ENCODE results near the gene PPP6R3.

Gene PPP6R3

GRCh38 chr11:68591719-68592118, 131.2 kb downstream of the PPP6R3 start:
- TF ChIP-seq CTCF (IDR thresholded peaks at IDR 0.05; ENCODE audit: borderline replicate concordance, extremely low read depth, low read length, poor library complexity, severe bottlenecking), result no peak
- no peak for TF ChIP-seq EZH2 (IDR thresholded peaks at IDR 0.05; ENCODE audit: borderline replicate concordance, low read depth, low read length, severe bottlenecking)
- H3K9me3 ChIP-seq (ENCODE audit: insufficient read depth, low read length, severe bottlenecking), result no peaks in the 10 kb centered on the region
- no peak overlapping the region for H3K27ac ChIP-seq (ENCODE audit: low read length)
- H4K20me1 ChIP-seq (ENCODE audit: insufficient read depth, low read length), result no peaks in the 10 kb centered on the region; the same call in 1 of the 2 replicates
- no peak overlapping the region for H2AFZ ChIP-seq (ENCODE audit: low read depth, low read length)
- H3K4me2 ChIP-seq (ENCODE audit: insufficient read depth, low read length), result no peak overlapping the region
- H3K79me2 ChIP-seq (ENCODE audit: insufficient read depth, low read length), result no peaks in the 10 kb centered on the region; the same call in 1 of the 2 replicates
- no peak overlapping the region for H3K4me3 ChIP-seq (ENCODE audit: low read depth in 1 of 2, low read length in 2 of 2)
- no peaks in the 10 kb centered on the region for H3K27me3 ChIP-seq (ENCODE audit: insufficient read depth, low read length, poor library complexity)
- ATAC-seq (ENCODE audit: insufficient read depth, low read depth) (no peak), DNase-seq (no peak)
- peaks cover 96% of the 10 kb centered on the region for H3K36me3 ChIP-seq (ENCODE audit: insufficient read depth, low read length)
- H3K4me1 ChIP-seq (ENCODE audit: insufficient read depth, low read length), result no peaks in the 10 kb centered on the region
- H3K9ac ChIP-seq (ENCODE audit: low read depth, low read length), result no peak overlapping the region

GRCh38 chr11:68593441-68593840, 132.9 kb downstream of the PPP6R3 start:
- TF ChIP-seq CTCF (IDR thresholded peaks at IDR 0.05; ENCODE audit: borderline replicate concordance, extremely low read depth, low read length, poor library complexity, severe bottlenecking) (no peak), EZH2 (IDR thresholded peaks at IDR 0.05; ENCODE audit: borderline replicate concordance, low read depth, low read length, severe bottlenecking) (no peak)
- no peaks in the 10 kb centered on the region for H3K9me3 ChIP-seq (ENCODE audit: insufficient read depth, low read length, severe bottlenecking)
- no peaks in the 10 kb centered on the region for H3K27me3 ChIP-seq (ENCODE audit: insufficient read depth, low read length, poor library complexity)
- no peak overlapping the region for H3K9ac ChIP-seq (ENCODE audit: low read depth, low read length)
- peaks cover 96% of the 10 kb centered on the region for H3K36me3 ChIP-seq (ENCODE audit: insufficient read depth, low read length)
- H3K27ac ChIP-seq (ENCODE audit: low read length), result no peak overlapping the region
- ATAC-seq (ENCODE audit: insufficient read depth, low read depth) (no peak), DNase-seq (no peak)
- no peaks in the 10 kb centered on the region; the same call in 1 of the 2 replicates for H3K79me2 ChIP-seq (ENCODE audit: insufficient read depth, low read length)
- no peak overlapping the region for H2AFZ ChIP-seq (ENCODE audit: low read depth, low read length)
- H3K4me3 ChIP-seq (ENCODE audit: low read depth in 1 of 2, low read length in 2 of 2), result no peak overlapping the region
- H3K4me1 ChIP-seq (ENCODE audit: insufficient read depth, low read length), result no peaks in the 10 kb centered on the region
- peaks cover 7% of the 10 kb centered on the region for H4K20me1 ChIP-seq (ENCODE audit: insufficient read depth, low read length)
- no peak overlapping the region for H3K4me2 ChIP-seq (ENCODE audit: insufficient read depth, low read length)

GRCh38 chr11:68594123-68594522, 133.6 kb downstream of the PPP6R3 start:
- no peak overlapping the region for H2AFZ ChIP-seq (ENCODE audit: low read depth, low read length)
- no peak for DNase-seq
- H3K9ac ChIP-seq (ENCODE audit: low read depth, low read length), result no peak overlapping the region
- no peaks in the 10 kb centered on the region for H3K27me3 ChIP-seq (ENCODE audit: insufficient read depth, low read length, poor library complexity)
- TF ChIP-seq CTCF (IDR thresholded peaks at IDR 0.05; ENCODE audit: borderline replicate concordance, extremely low read depth, low read length, poor library complexity, severe bottlenecking) (no peak), EZH2 (IDR thresholded peaks at IDR 0.05; ENCODE audit: borderline replicate concordance, low read depth, low read length, severe bottlenecking) (no peak)
- no peaks in the 10 kb centered on the region for H3K9me3 ChIP-seq (ENCODE audit: insufficient read depth, low read length, severe bottlenecking)
- no peaks in the 10 kb centered on the region; the same call in 1 of the 2 replicates for H3K79me2 ChIP-seq (ENCODE audit: insufficient read depth, low read length)
- H3K27ac ChIP-seq (ENCODE audit: low read length), result no peak overlapping the region
- no peak for ATAC-seq (ENCODE audit: insufficient read depth, low read depth)
- H3K36me3 ChIP-seq (ENCODE audit: insufficient read depth, low read length), result peaks cover 97% of the 10 kb centered on the region
- H3K4me3 ChIP-seq (ENCODE audit: low read depth in 1 of 2, low read length in 2 of 2), result no peak overlapping the region
- H3K4me1 ChIP-seq (ENCODE audit: insufficient read depth, low read length), result no peaks in the 10 kb centered on the region
- H3K4me2 ChIP-seq (ENCODE audit: insufficient read depth, low read length), result no peak overlapping the region
- peaks cover 7% of the 10 kb centered on the region for H4K20me1 ChIP-seq (ENCODE audit: insufficient read depth, low read length)

GRCh38 chr11:68596231-68596630, 135.7 kb downstream of the PPP6R3 start:
- Histone ChIP-seq H2AFZ (ENCODE audit: low read depth, low read length) (no peak overlapping the region), H3K9ac (ENCODE audit: low read depth, low read length) (no peak overlapping the region), H3K36me3 (ENCODE audit: insufficient read depth, low read length) (peaks cover 96% of the 10 kb centered on the region), H3K27ac (ENCODE audit: low read length) (no peak overlapping the region), H3K4me1 (ENCODE audit: insufficient read depth, low read length) (no peaks in the 10 kb centered on the region), H3K4me3 (ENCODE audit: low read depth in 1 of 2, low read length in 2 of 2) (no peak overlapping the region), H3K4me2 (ENCODE audit: insufficient read depth, low read length) (no peak overlapping the region), H3K79me2 (ENCODE audit: insufficient read depth, low read length) (no peaks in the 10 kb centered on the region; the same call in 1 of the 2 replicates), H3K9me3 (ENCODE audit: insufficient read depth, low read length, severe bottlenecking) (no peaks in the 10 kb centered on the region), H4K20me1 (ENCODE audit: insufficient read depth, low read length) (peaks cover 7% of the 10 kb centered on the region), H3K27me3 (ENCODE audit: insufficient read depth, low read length, poor library complexity) (no peaks in the 10 kb centered on the region)
- ATAC-seq (ENCODE audit: insufficient read depth, low read depth) (no peak), DNase-seq (no peak)
- TF ChIP-seq CTCF (IDR thresholded peaks at IDR 0.05; ENCODE audit: borderline replicate concordance, extremely low read depth, low read length, poor library complexity, severe bottlenecking) (no peak), EZH2 (IDR thresholded peaks at IDR 0.05; ENCODE audit: borderline replicate concordance, low read depth, low read length, severe bottlenecking) (no peak)
